Left colon (tissue), 2 donors: ENCODE results near the gene CCDC83. TPM values are rescaled to one million over a fixed set of nuclear protein-coding genes. Genes with fewer than 3 reads are reported as not detected.
"Not testable (repeated sequence)": the region's sequence is repeated elsewhere in the genome, so short reads cannot be mapped to it uniquely, and the experiment has no call there.

Source experiments
- ATAC-seq: fragments of 200-7000 bp; cut with Tn5 transposase; one replicate; pipeline ENCODE4 v1.9.1; 2020; ENCODE audit warnings: mild to moderate bottlenecking, moderate library complexity
- DNase-seq, 2 donors: peaks; one replicate each; pipeline ENCODE4 v3.0.0-alpha.2; 2020
- intact Hi-C, 2 donors: fragments of 100-400 bp; cut with DNase I in 1 of 2; cut with micrococcal nuclease in 1 of 2; formaldehyde crosslinking; loops; one replicate each; pipeline versions ENCODE4 v1.11.2 to v1.14.0; 2022; cut with DNase I, micrococcal nuclease
- total RNA-seq, 2 donors: library from RNA; stranded (reverse); fragmentation: NEBNext Ultra II Directional; extraction: Animal tissue kit (Norgen Biotek cat#: 25700); gene quantifications; one replicate each; pipeline ENCODE4 v1.2.1, GENCODE V29; 2021
- donor health status: DM: no; HTN: no; CAD: no.
- donor health status: DM: yes; HTN: yes; CAD: no.

Gene CCDC83
- total RNA-seq, 2 donors from 2014 or later = not detected

GRCh38 chr11:85922367-85922766 is 67.2 kb downstream of the CCDC83 start:
- no peak for ATAC-seq
- intact Hi-C loops = no loop called here
- DNase-seq = no peak

GRCh38 chr11:85923455-85923854 is 68.3 kb downstream of the CCDC83 start:
- intact Hi-C loops = no loop called here
- ATAC-seq (peak; percentile 100), DNase-seq (no peak)

GRCh38 chr11:85926653-85927214 is 71.6 kb downstream of the CCDC83 start:
- intact Hi-C loops, DNase-seq, ATAC-seq: not testable (repeated sequence)

GRCh38 chr11:85930879-85931366 is 75.7 kb downstream of the CCDC83 start:
- ATAC-seq (no peak), DNase-seq (no peak)

GRCh38 chr11:85934596-85935169 is 79.5 kb downstream of the CCDC83 start:
- ATAC-seq = no peak
- no peak for DNase-seq
- intact Hi-C loops = no loop called here

More at GRCh38 chr11:85930879-85931366, 75.7 kb downstream of the CCDC83 start:
- intact Hi-C loops = no loop called here

GRCh38 chr11:85935751-85936150 is 80.6 kb downstream of the CCDC83 start:
- no peak for DNase-seq
- intact Hi-C loops = no loop called here
- no peak for ATAC-seq

GRCh38 chr11:85937835-85938234 is 82.7 kb downstream of the CCDC83 start:
- intact Hi-C loops = no loop called here
- no peak for ATAC-seq
- DNase-seq = no peak

- intact Hi-C loops = loop anchor here in 1 of 2 donors (5.0 kb wide), 1 partner anchor 278 kb away; no protein-coding TSS in a partner anchor
- ATAC-seq (peak; percentile 56), DNase-seq (no peak)
These were observed 84.2 kb downstream of the CCDC83 start for GRCh38 chr11:85939099-85940015.

- DNase-seq = peak in 1 of 2 donors; percentile 30
- ATAC-seq = peak; percentile 75
- intact Hi-C loops = loop anchor here in 1 of 2 donors (5.0 kb wide), 1 partner anchor 276 kb away; no protein-coding TSS in a partner anchor
These were observed 86.3 kb downstream of the CCDC83 start for GRCh38 chr11:85941380-85941973.

GRCh38 chr11:85945296-85945695 is 90.1 kb downstream of the CCDC83 start:
- no peak for DNase-seq
- intact Hi-C loops = no loop called here
- ATAC-seq = no peak

- ATAC-seq = no peak
- DNase-seq = no peak
- intact Hi-C loops = no loop called here
These were observed 90.6 kb downstream of the CCDC83 start for GRCh38 chr11:85945788-85946187.

- intact Hi-C loops = no loop called here
- DNase-seq = no peak
- ATAC-seq = no peak
These were observed 91.0 kb downstream of the CCDC83 start for GRCh38 chr11:85946221-85946620.

GRCh38 chr11:85947431-85948272 is 92.5 kb downstream of the CCDC83 start:
- intact Hi-C loops = no loop called here
- DNase-seq = no peak
- ATAC-seq = peak; percentile 30

- intact Hi-C loops = no loop called here
- ATAC-seq (no peak), DNase-seq (no peak)
These were observed 93.7 kb downstream of the CCDC83 start for GRCh38 chr11:85948884-85949283.

GRCh38 chr11:85949798-85950197 is 94.6 kb downstream of the CCDC83 start:
- intact Hi-C loops = no loop called here
- ATAC-seq (no peak), DNase-seq (no peak)

GRCh38 chr11:85950317-85951048 is 95.3 kb downstream of the CCDC83 start:
- intact Hi-C loops = no loop called here
- ATAC-seq (peak; percentile 18), DNase-seq (no peak)

- ATAC-seq (peak; percentile 15), DNase-seq (no peak)
- intact Hi-C loops = no loop called here
These were observed 95.8 kb downstream of the CCDC83 start for GRCh38 chr11:85951049-85951405.
